HG03060 (cell line): ENCODE data around the gene MRPL37.

Experiments
- ATAC-seq: cut with Tn5 transposase; IDR thresholded peaks from one replicate; pipeline ENCODE4 v1.9.1; 2021; ENCODE audit warnings: low read depth, moderate number of reproducible peaks; ENCODE audit not compliant: unreplicated experiment

MRPL37 gene

GRCh38 chr1:54238353-54239034 is 38.5 kb downstream of the MRPL37 start:
- ATAC-seq, result no peak

GRCh38 chr1:54239035-54239383 is 39.0 kb downstream of the MRPL37 start:
- ATAC-seq, result no peak

GRCh38 chr1:54239631-54240031 is 39.7 kb downstream of the MRPL37 start:
- no peak for ATAC-seq

GRCh38 chr1:54240741-54241335 is 40.9 kb downstream of the MRPL37 start:
- no peak for ATAC-seq

- ATAC-seq, result no peak
Observed at GRCh38 chr1:54241364-54241763, 41.4 kb downstream of the MRPL37 start.

- no peak for ATAC-seq
Observed at GRCh38 chr1:54243022-54243421, 43.1 kb downstream of the MRPL37 start.

- ATAC-seq, result no peak
Observed at GRCh38 chr1:54244655-54245054, 44.7 kb downstream of the MRPL37 start.

GRCh38 chr1:54245501-54245900 is 45.5 kb downstream of the MRPL37 start:
- no peak for ATAC-seq

- ATAC-seq, result no peak
Observed at GRCh38 chr1:54246116-54246721, 46.3 kb downstream of the MRPL37 start.

- no peak for ATAC-seq
Observed at GRCh38 chr1:54247863-54248515, 48.0 kb downstream of the MRPL37 start.

GRCh38 chr1:54248966-54249365 is 49.0 kb downstream of the MRPL37 start:
- ATAC-seq, result no peak

GRCh38 chr1:54249819-54250435 is 50.0 kb downstream of the MRPL37 start:
- ATAC-seq, result no peak

- ATAC-seq, result no peak
Observed at GRCh38 chr1:54250670-54251069, 50.7 kb downstream of the MRPL37 start.

GRCh38 chr1:54252371-54252936 is 52.5 kb downstream of the MRPL37 start:
- ATAC-seq, result no peak

GRCh38 chr1:54253480-54253879 is 53.5 kb downstream of the MRPL37 start:
- ATAC-seq, result no peak

GRCh38 chr1:54254055-54254454 is 54.1 kb downstream of the MRPL37 start:
- ATAC-seq, result no peak

- ATAC-seq, result no peak
Observed at GRCh38 chr1:54255026-54255702, 55.2 kb downstream of the MRPL37 start.

- no peak for ATAC-seq
Observed at GRCh38 chr1:54256522-54257345, 56.8 kb downstream of the MRPL37 start.

GRCh38 chr1:54257346-54257620 is 57.3 kb downstream of the MRPL37 start:
- no peak for ATAC-seq

- no peak for ATAC-seq
Observed at GRCh38 chr1:54257876-54258275, 57.9 kb downstream of the MRPL37 start.
